PC-3 (cell line): ENCODE data around the gene TSPAN9. TPM values are rescaled to one million over a fixed set of nuclear protein-coding genes. Genes with fewer than 3 reads are reported as not detected.

Experiments used
- ATAC-seq: fragments of 200-7000 bp; cut with Tn5 transposase; 2 replicates; pipeline ENCODE4 v1.9.1; 2020; ENCODE audit warnings: mild to moderate bottlenecking, moderate library complexity
- BruUV-seq: library from RNA; stranded (reverse); fragments of 400-500 nt; replicated peaks from 2 replicates; lab custom pipeline; 2021; lab: Mats Ljungman, UMichigan
- CTCF ChIA-PET: fragments of 300-600 bp; sonication (Branson Sonifier 250); formaldehyde crosslinking; loops from one replicate; lab custom pipeline; 2022; ENCODE audit warnings: antibody characterized with exemption; lab: Charles Lee
- POLR2A ChIA-PET: fragments of 300-600 bp; sonication (Branson Sonifier 250); formaldehyde crosslinking; loops from one replicate; lab custom pipeline; 2022; ENCODE audit warnings: antibody characterized with exemption; ENCODE audit not compliant: unreplicated experiment; lab: Charles Lee
- DNase-seq: peaks from one replicate; pipeline ENCODE4 v3.0.0-alpha.2; 2015
- H2AFZ ChIP-seq: fragments of 300-600 bp; sonication (generic); 2 replicates; pipeline ENCODE4 v1.6.0; 2016; ENCODE audit warnings: antibody characterized with exemption, low read length
- H3F3A ChIP-seq: fragments of 300-600 bp; sonication (generic); one replicate; pipeline ENCODE4 v1.6.0; 2017; ENCODE audit warnings: antibody characterized with exemption, low read length, control low read depth, mild to moderate bottlenecking; ENCODE audit not compliant: unreplicated experiment
- H3K27ac ChIP-seq: fragments of 300-600 bp; sonication (generic); 2 replicates; pipeline ENCODE4 v1.5.1; 2016; ENCODE audit warnings: mild to moderate bottlenecking, low read length
- H3K27me3 ChIP-seq: fragments of 300-600 bp; sonication (generic); 2 replicates; pipeline ENCODE4 v1.6.1; 2016; ENCODE audit warnings: low read length, mixed read lengths
- H3K36me3 ChIP-seq: fragments of 300-600 bp; sonication (generic); 2 replicates; pipeline ENCODE4 v1.6.1; 2016; ENCODE audit warnings: low read depth, mixed run types, low read length, mixed read lengths
- H3K4me1 ChIP-seq: fragments of 300-600 bp; sonication (generic); 2 replicates; pipeline ENCODE4 v1.5.1; 2016; ENCODE audit warnings: low read length; ENCODE audit not compliant: insufficient read depth
- H3K4me2 ChIP-seq: fragments of 300-600 bp; sonication (generic); 2 replicates; pipeline ENCODE4 v1.6.0; 2016; ENCODE audit warnings: low read length
- H3K4me3 ChIP-seq: fragments of 300-600 bp; sonication (generic); 2 replicates; pipeline ENCODE4 v1.5.1; 2016; ENCODE audit warnings: mild to moderate bottlenecking, low read length, mixed read lengths
- H3K79me2 ChIP-seq: fragments of 300-600 bp; sonication (generic); 2 replicates; pipeline ENCODE4 v1.6.1; 2017; ENCODE audit warnings: low read length, mixed read lengths
- H3K9ac ChIP-seq: fragments of 300-600 bp; sonication (generic); 2 replicates; pipeline ENCODE4 v1.6.0; 2016; ENCODE audit warnings: mild to moderate bottlenecking, low read length
- H3K9me2 ChIP-seq: fragments of 300-600 bp; sonication (generic); replicated peaks from 2 replicates; pipeline ENCODE4 v1.6.1; 2016; ENCODE audit warnings: mixed run types, low read length, mixed read lengths
- H3K9me3 ChIP-seq: fragments of 300-600 bp; sonication (generic); 2 replicates; pipeline ENCODE4 v1.6.1; 2016; ENCODE audit warnings: low read length, mixed read lengths
- H4K20me1 ChIP-seq: fragments of 300-600 bp; sonication (generic); 2 replicates; pipeline ENCODE4 v1.6.1; 2016; ENCODE audit warnings: low read length, mixed read lengths
- EZH2 ChIP-seq: fragments of 300-600 bp; sonication (generic); IDR thresholded peaks from one replicate; pipeline ENCODE4 v1.6.1; 2017; ENCODE audit warnings: antibody characterized with exemption, mild to moderate bottlenecking, low read length; ENCODE audit not compliant: unreplicated experiment
- EZH2phosphoT487 ChIP-seq: fragments of 300-600 bp; sonication (generic); IDR thresholded peaks from 2 replicates; pipeline ENCODE4 v1.6.1; 2018; ENCODE audit warnings: mild to moderate bottlenecking, antibody characterized with exemption, low read length, borderline replicate concordance
- intact Hi-C: fragments of 100-400 bp; cut with micrococcal nuclease; formaldehyde crosslinking; loops from 2 replicates; pipeline ENCODE4 v1.9.0; 2023
- total RNA-seq: library from RNA; depleted of rRNA; stranded (reverse); fragments of >200 nt; gene quantifications from 2 replicates; pipeline ENCODE4 v1.2.3, GENCODE V29; 2014
- TF ChIP-seq, protein P1 (sequence below): fragments of 300-600 bp; sonication (generic); conservative IDR thresholded peaks from 2 replicates; pipeline ENCODE4 v1.5.1; 2017; ENCODE audit warnings: antibody characterized with exemption, low read depth, mild to moderate bottlenecking, low read length

Gene TSPAN9
- total RNA-seq, 1 experiment from 2014 or later, result 6.2 TPM

DNA sequence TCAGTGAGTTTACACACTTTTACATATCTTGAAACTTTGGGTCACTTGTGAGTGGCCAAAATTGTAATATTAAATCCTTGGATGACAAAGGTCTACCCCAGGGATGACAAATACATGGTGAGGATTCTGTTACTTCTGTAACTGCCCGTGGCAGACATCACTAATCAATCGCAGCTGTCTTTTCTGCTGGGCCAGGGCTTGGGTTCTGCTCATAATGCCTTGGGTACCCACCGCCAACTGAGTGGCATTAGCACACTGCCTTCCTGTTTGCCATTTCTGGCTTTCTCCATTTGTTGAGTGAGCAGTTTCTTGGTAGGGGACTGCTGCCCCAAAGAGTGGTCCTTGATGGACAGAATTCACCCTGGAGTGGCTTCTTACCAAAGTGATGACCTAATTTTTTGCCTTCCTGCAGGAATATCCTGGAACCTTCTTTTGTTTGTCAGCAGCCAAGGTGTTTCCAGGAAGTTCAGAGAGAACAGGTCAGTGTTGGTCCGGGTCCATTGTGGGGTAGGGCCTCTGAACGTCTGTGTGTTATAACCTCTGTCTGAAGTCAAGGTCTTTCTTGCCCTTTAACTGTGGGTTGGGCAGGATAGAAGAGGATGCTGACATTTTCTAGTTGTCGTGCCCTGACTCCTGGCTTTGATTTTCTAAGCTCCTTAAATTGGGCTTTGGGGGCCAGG lies 6.2 kb downstream of the TSPAN9 start:
- no peaks in the 10 kb centered on the region for H3K27me3 ChIP-seq
- TF ChIP-seq EZH2 (no peak), EZH2phosphoT487 (no peak)
- H3F3A ChIP-seq, result no peaks in the 10 kb centered on the region
- ATAC-seq (no peak), DNase-seq (no peak)
- no peaks in the 10 kb centered on the region for H3K4me1 ChIP-seq
- no peak overlapping the region for H3K4me3 ChIP-seq
- H3K9ac ChIP-seq, result no peak overlapping the region
- H3K4me2 ChIP-seq, result no peak overlapping the region
- ChIA-PET CTCF (no interaction called here), POLR2A (no interaction called here)
- H4K20me1 ChIP-seq, result no peaks in the 10 kb centered on the region
- H2AFZ ChIP-seq, result no peak overlapping the region
- no peak overlapping the region for H3K27ac ChIP-seq
- intact Hi-C loops, result no loop called here
- H3K36me3 ChIP-seq, result no peaks in the 10 kb centered on the region
- H3K9me3 ChIP-seq, result no peaks in the 10 kb centered on the region
- no TSS peak for BruUV-seq
- H3K79me2 ChIP-seq, result no peaks in the 10 kb centered on the region
- no peaks in the 10 kb centered on the region for H3K9me2 ChIP-seq

DNA sequence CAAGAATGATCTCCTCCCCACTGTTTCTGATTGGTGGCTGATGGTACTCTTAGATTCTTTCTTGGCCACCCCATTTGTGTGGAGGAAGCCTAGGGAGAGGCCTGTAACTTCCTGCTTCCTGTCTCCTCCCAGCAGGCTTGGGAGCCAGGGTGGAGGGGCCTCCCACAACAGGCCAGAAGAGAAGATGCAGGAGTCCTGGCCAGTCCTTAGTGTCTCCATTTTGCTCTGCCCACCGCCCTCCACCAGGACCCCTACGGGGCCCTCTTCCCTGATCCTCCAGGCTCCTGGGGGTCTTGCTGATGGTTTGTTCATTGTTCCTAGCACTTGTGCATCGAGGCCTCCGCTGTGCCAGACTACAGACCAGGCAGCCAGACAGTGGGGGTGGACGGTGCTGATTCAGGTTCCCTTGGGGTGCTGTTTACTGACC lies 6.8 kb downstream of the TSPAN9 start:
- H4K20me1 ChIP-seq, result no peaks in the 10 kb centered on the region

DNA sequence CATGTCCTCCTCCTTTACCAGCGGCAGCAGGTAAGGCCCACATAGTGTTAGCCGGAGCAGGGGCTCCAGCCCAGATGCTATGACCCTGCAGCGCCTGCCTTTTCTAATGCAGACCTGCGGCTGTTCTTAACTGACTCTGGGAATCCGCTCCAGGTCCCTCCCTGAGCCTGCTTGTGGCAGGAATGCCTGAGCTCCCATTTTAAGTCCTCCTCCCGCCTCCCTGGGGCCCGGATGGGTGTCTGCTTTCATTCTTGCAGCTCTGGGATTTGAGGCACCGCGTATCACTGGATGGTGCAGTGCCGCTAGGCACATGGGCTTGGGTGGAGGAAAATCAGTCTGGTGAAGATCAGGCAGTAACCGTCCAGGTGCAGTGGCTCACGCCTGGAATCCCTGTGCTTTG lies 7.6 kb downstream of the TSPAN9 start:
- Histone ChIP-seq H3K4me2 (no peak overlapping the region), H3K27me3 (no peaks in the 10 kb centered on the region), H3F3A (no peaks in the 10 kb centered on the region), H3K4me3 (no peak overlapping the region), H3K9me2 (no peaks in the 10 kb centered on the region), H2AFZ (no peak overlapping the region), H3K79me2 (no peaks in the 10 kb centered on the region), H3K9ac (no peak overlapping the region), H3K27ac (no peak overlapping the region), H4K20me1 (no peaks in the 10 kb centered on the region), H3K4me1 (no peaks in the 10 kb centered on the region), H3K9me3 (no peaks in the 10 kb centered on the region), H3K36me3 (no peaks in the 10 kb centered on the region)
- ChIA-PET CTCF (no interaction called here), POLR2A (no interaction called here)
- ATAC-seq (no peak), DNase-seq (no peak)
- no peak for TF ChIP-seq EZH2phosphoT487
- TF ChIP-seq, protein P1, sequence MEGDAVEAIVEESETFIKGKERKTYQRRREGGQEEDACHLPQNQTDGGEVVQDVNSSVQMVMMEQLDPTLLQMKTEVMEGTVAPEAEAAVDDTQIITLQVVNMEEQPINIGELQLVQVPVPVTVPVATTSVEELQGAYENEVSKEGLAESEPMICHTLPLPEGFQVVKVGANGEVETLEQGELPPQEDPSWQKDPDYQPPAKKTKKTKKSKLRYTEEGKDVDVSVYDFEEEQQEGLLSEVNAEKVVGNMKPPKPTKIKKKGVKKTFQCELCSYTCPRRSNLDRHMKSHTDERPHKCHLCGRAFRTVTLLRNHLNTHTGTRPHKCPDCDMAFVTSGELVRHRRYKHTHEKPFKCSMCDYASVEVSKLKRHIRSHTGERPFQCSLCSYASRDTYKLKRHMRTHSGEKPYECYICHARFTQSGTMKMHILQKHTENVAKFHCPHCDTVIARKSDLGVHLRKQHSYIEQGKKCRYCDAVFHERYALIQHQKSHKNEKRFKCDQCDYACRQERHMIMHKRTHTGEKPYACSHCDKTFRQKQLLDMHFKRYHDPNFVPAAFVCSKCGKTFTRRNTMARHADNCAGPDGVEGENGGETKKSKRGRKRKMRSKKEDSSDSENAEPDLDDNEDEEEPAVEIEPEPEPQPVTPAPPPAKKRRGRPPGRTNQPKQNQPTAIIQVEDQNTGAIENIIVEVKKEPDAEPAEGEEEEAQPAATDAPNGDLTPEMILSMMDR, result no peak
- TF ChIP-seq EZH2, result no peak
- no TSS peak for BruUV-seq
- intact Hi-C loops, result no loop called here

More for the DNA sequence above, 6.8 kb downstream of the TSPAN9 start:
- TF ChIP-seq EZH2 (no peak), EZH2phosphoT487 (no peak)
- TF ChIP-seq, protein P1, result no peak
- H3K4me1 ChIP-seq, result no peaks in the 10 kb centered on the region
- H2AFZ ChIP-seq, result no peak overlapping the region
- H3K9me3 ChIP-seq, result no peaks in the 10 kb centered on the region
- H3K4me2 ChIP-seq, result no peak overlapping the region
- no peaks in the 10 kb centered on the region for H3F3A ChIP-seq
- ChIA-PET CTCF (no interaction called here), POLR2A (no interaction called here)
- DNase-seq (no peak), ATAC-seq (no peak)
- no peak overlapping the region for H3K27ac ChIP-seq
- intact Hi-C loops, result no loop called here
- no peak overlapping the region for H3K4me3 ChIP-seq
- H3K79me2 ChIP-seq, result no peaks in the 10 kb centered on the region
- no peaks in the 10 kb centered on the region for H3K27me3 ChIP-seq
- no TSS peak for BruUV-seq
- H3K9ac ChIP-seq, result no peak overlapping the region
- H3K36me3 ChIP-seq, result no peaks in the 10 kb centered on the region
- no peaks in the 10 kb centered on the region for H3K9me2 ChIP-seq
